Cardiac septum (tissue), 1 donor: ENCODE data around the gene LDLRAD4. TPM values are rescaled to one million over a fixed set of nuclear protein-coding genes. Genes with fewer than 3 reads are reported as not detected.

Experiments
- DNase-seq: peaks from one replicate; pipeline ENCODE4 v3.0.0-alpha.2; 2020; ENCODE audit warnings: low spot score
- intact Hi-C: fragments of 100-400 bp; cut with DNase I; formaldehyde crosslinking; loops from one replicate; pipeline ENCODE4 v1.14.0; 2022
- total RNA-seq: library from RNA; stranded (reverse); fragmentation: NEBNext Ultra II Directional; extraction: Animal tissue kit (Norgen Biotek cat#: 25700); gene quantifications from one replicate; pipeline ENCODE4 v1.2.1, GENCODE V29; 2021
- donor health status: DM: no; HTN: no; CAD: no.

LDLRAD4 gene
- total RNA-seq, 1 donor from 2014 or later: 23.3 TPM

- intact Hi-C loops: no loop called here
- DNase-seq: no peak
Measured at GRCh38 chr18:13493079-13493478, 274.5 kb downstream of the LDLRAD4 start.

- DNase-seq: no peak
- intact Hi-C loops: no loop called here
Measured at GRCh38 chr18:13493725-13494124, 275.2 kb downstream of the LDLRAD4 start.

- intact Hi-C loops: no loop called here
- no peak for DNase-seq
Measured at GRCh38 chr18:13494871-13495445, 276.4 kb downstream of the LDLRAD4 start.

GRCh38 chr18:13495961-13496360 lies 277.4 kb downstream of the LDLRAD4 start:
- no peak for DNase-seq
- intact Hi-C loops: no loop called here

GRCh38 chr18:13496691-13497281 lies 278.2 kb downstream of the LDLRAD4 start:
- no peak for DNase-seq
- intact Hi-C loops: no loop called here

- DNase-seq: no peak
- intact Hi-C loops: loop anchor here (2.0 to 5.0 kb wide), 2 partner anchors 48 to 283 kb away; no protein-coding TSS in a partner anchor
Measured at GRCh38 chr18:13499803-13500202, 281.2 kb downstream of the LDLRAD4 start.

GRCh38 chr18:13500227-13500865 lies 281.8 kb downstream of the LDLRAD4 start:
- DNase-seq: no peak
- intact Hi-C loops: loop anchor here (2.0 to 5.0 kb wide), 2 partner anchors 48 to 284 kb away; no protein-coding TSS in a partner anchor

GRCh38 chr18:13500869-13501542 lies 282.4 kb downstream of the LDLRAD4 start:
- DNase-seq: peak; percentile 81
- intact Hi-C loops: loop anchor here (2.0 to 5.0 kb wide), 2 partner anchors 49 to 284 kb away; no protein-coding TSS in a partner anchor

GRCh38 chr18:13501543-13501887 lies 283.0 kb downstream of the LDLRAD4 start:
- intact Hi-C loops: loop anchor here (2.0 to 5.0 kb wide), 2 partner anchors 49 to 285 kb away; no protein-coding TSS in a partner anchor
- no peak for DNase-seq

- intact Hi-C loops: loop anchor here (2.0 to 5.0 kb wide), 2 partner anchors 50 to 285 kb away; no protein-coding TSS in a partner anchor
Measured at GRCh38 chr18:13501891-13502290, 283.3 kb downstream of the LDLRAD4 start.

GRCh38 chr18:13502585-13502984 lies 284.0 kb downstream of the LDLRAD4 start:
- DNase-seq: peak; percentile 77

More at GRCh38 chr18:13501891-13502290, 283.3 kb downstream of the LDLRAD4 start:
- no peak for DNase-seq

GRCh38 chr18:13503836-13504235 lies 285.3 kb downstream of the LDLRAD4 start:
- intact Hi-C loops: loop anchor here (5.0 kb wide), 1 partner anchor 52 kb away; no protein-coding TSS in a partner anchor

More at GRCh38 chr18:13502585-13502984, 284.0 kb downstream of the LDLRAD4 start:
- intact Hi-C loops: loop anchor here (5.0 kb wide), 1 partner anchor 50 kb away; no protein-coding TSS in a partner anchor

GRCh38 chr18:13505780-13506345 lies 287.3 kb downstream of the LDLRAD4 start:
- DNase-seq: no peak
- intact Hi-C loops: no loop called here

More at GRCh38 chr18:13503836-13504235, 285.3 kb downstream of the LDLRAD4 start:
- DNase-seq: no peak

GRCh38 chr18:13510594-13510993 lies 292.0 kb downstream of the LDLRAD4 start:
- intact Hi-C loops: no loop called here
- no peak for DNase-seq

GRCh38 chr18:13511961-13512577 lies 293.5 kb downstream of the LDLRAD4 start:
- intact Hi-C loops: no loop called here
- DNase-seq: no peak

GRCh38 chr18:13513021-13513420 lies 294.5 kb downstream of the LDLRAD4 start:
- intact Hi-C loops: no loop called here
- DNase-seq: no peak

- no peak for DNase-seq
- intact Hi-C loops: no loop called here
Measured at GRCh38 chr18:13513481-13513880, 294.9 kb downstream of the LDLRAD4 start.

- no peak for DNase-seq
- intact Hi-C loops: no loop called here
Measured at GRCh38 chr18:13514558-13514957, 296.0 kb downstream of the LDLRAD4 start.

- intact Hi-C loops: no loop called here
Measured at GRCh38 chr18:13516855-13517254, 298.3 kb downstream of the LDLRAD4 start.

More at GRCh38 chr18:13516855-13517254, 298.3 kb downstream of the LDLRAD4 start:
- no peak for DNase-seq
